SJSA1 (cell line): ENCODE results near the gene AVL9. TPM values are rescaled to one million over a fixed set of nuclear protein-coding genes. Genes with fewer than 3 reads are reported as not detected.

Source experiments
- DNase-seq, 2 experiments: peaks; one replicate each; pipeline ENCODE4 v3.0.0-alpha.2; 2015 to 2020; ENCODE audit warnings: low spot score in 2 of 2, low read depth in 1 of 2
- H3K27ac ChIP-seq: fragments of 250-450 bp; sonication (Bioruptor Pico); 2 replicates; pipeline ENCODE4 v1.5.1; 2020; ENCODE audit warnings: mild to moderate bottlenecking, moderate library complexity
- H3K27me3 ChIP-seq: fragments of 250-450 bp; sonication (Bioruptor Pico); replicated peaks from 2 replicates; pipeline ENCODE4 v1.5.1; 2020; ENCODE audit warnings: mild to moderate bottlenecking, moderate library complexity
- H3K36me3 ChIP-seq: fragments of 250-450 bp; sonication (Bioruptor Pico); 2 replicates; pipeline ENCODE4 v1.5.1; 2020; ENCODE audit warnings: mild to moderate bottlenecking
- H3K4me1 ChIP-seq: fragments of 250-450 bp; sonication (Bioruptor Pico); replicated peaks from 2 replicates; pipeline ENCODE4 v1.6.1; 2021; ENCODE audit warnings: mild to moderate bottlenecking
- H3K4me3 ChIP-seq: fragments of 250-450 bp; sonication (Bioruptor Pico); 2 replicates; pipeline ENCODE4 v1.5.1; 2020; ENCODE audit warnings: mild to moderate bottlenecking
- H3K9me3 ChIP-seq: fragments of 250-450 bp; sonication (Bioruptor Pico); replicated peaks from 2 replicates; pipeline ENCODE4 v1.5.1; 2020; ENCODE audit warnings: mild to moderate bottlenecking
- total RNA-seq: library from RNA; depleted of rRNA; stranded (reverse); fragments of >200 nt; shearing (Covaris generic); gene quantifications from 2 replicates; pipeline ENCODE4 v1.2.3, GENCODE V29; 2014

AVL9 gene
- total RNA-seq, 1 experiment from 2014 or later = 26.8 TPM

DNA sequence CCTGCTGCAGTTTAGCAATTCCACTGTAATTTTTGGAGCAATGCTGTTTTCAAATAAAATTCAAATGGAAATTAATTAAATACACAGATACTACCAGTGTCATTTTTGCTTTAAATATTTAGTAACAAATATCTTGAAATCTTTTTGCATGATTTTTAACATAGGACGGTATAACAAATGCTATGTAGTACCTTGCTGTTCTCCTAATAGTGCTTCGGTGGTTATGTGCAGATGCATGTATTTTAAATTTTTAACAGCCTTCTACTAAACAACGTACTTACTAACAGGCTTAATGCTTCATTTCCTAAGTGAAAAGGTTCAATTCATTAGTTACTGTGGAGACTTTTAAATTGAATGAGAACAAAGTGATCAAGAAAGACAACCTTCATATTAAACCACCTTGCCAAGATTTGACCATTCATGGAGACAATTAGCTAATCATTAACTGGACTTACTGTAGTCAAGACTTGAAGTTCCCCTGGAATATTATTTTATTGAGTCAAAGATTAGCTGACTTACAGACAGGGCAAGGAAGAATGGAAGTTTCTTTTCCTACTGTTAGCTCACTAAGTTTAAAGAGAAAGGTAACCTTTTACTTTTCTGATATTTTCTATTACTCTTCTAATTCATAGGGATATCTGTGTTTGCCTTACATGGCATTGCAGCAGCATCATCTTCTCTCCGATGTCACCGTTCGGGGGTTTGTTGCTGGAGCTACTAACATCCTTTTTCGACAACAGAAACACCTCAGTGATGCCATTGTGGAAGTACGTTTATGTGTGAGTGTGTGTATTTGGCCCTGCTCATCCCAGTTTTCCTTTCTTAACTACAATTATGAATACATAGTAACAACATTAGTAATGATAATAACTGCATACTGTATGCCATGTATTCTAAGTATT lies 74.3 kb downstream of the AVL9 start:
- DNase-seq = no peak
- no peak overlapping the region for H3K27ac ChIP-seq
- no peak overlapping the region for H3K4me3 ChIP-seq
- peaks cover 26% of the 10 kb centered on the region for H3K36me3 ChIP-seq
- no peaks in the 10 kb centered on the region for H3K27me3 ChIP-seq
- H3K4me1 ChIP-seq = no peaks in the 10 kb centered on the region
- no peaks in the 10 kb centered on the region for H3K9me3 ChIP-seq

DNA sequence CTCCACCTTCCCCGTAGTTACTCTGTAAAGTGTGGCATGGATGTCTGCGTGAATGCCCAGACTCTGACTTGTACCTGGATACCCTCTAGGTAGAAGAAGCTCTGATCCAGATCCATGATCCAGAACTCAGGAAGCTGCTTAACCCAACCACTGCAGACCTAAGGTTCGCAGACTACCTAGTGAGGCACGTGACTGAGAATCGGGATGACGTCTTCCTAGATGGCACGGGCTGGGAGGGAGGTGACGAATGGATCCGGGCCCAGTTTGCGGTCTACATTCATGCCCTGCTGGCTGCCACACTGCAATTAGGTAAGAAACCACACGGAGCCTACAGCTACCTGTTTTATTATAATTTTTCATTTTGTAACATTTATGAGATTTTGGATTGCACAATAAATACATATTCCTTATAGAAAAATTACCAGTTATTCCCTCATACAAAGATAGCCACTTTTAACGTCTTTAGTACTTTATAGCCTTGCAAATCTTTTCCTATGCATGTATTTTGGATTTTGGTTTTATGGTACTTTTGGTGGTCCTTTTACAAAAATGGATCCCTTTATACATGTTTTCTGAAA lies 77.9 kb downstream of the AVL9 start:
- Histone ChIP-seq H3K9me3 (no peaks in the 10 kb centered on the region), H3K27ac (no peak overlapping the region), H3K36me3 (peaks cover 62% of the 10 kb centered on the region), H3K4me1 (no peaks in the 10 kb centered on the region), H3K27me3 (no peaks in the 10 kb centered on the region), H3K4me3 (no peak overlapping the region)
- DNase-seq = no peak

DNA sequence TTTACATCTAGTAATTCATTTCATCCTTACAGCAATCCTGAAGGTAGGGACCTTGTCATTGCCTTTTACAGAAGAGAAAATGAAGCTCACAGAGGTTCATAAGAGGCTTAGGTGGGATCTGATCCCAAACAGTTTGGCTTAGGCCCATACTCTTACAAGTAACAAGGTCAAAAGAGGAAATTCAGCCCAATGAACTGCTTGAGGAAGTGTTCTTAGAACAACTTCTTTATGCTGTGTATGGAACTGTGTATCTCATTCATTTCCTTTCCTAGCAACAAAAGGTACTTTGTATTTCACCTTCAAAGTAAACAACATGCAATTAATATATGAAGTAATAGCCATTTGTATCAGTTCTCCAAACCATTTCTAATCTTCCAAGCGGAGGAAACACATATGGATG lies 79.3 kb downstream of the AVL9 start:
- H3K27ac ChIP-seq = no peak overlapping the region
- H3K36me3 ChIP-seq = peaks cover 71% of the 10 kb centered on the region
- no peaks in the 10 kb centered on the region for H3K27me3 ChIP-seq
- no peaks in the 10 kb centered on the region for H3K4me1 ChIP-seq
- no peak overlapping the region for H3K4me3 ChIP-seq
- H3K9me3 ChIP-seq = no peaks in the 10 kb centered on the region
- DNase-seq = no peak

DNA sequence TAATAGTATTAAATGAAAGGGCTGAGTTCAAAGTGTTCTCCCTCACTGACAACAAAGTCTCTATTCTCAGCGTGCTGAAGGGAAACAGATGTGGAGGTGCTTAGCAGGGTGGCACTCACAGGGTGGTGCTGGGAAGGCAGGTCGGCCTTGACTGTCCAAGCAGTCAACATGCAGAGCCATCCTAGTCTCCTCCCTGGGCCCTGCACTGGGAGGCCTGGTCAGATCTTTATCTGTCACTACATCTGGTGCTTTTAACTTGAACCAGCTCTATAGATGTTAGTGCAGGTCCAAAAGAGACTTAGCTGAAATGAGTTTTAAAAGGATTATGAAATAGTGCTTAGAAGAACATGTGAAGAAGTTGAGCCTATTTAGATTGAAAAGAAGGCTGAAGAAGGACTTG lies 82.1 kb downstream of the AVL9 start:
- H3K36me3 ChIP-seq = peaks cover 92% of the 10 kb centered on the region
- no peak overlapping the region for H3K27ac ChIP-seq
- H3K9me3 ChIP-seq = no peaks in the 10 kb centered on the region
- H3K27me3 ChIP-seq = no peaks in the 10 kb centered on the region
- DNase-seq = no peak
- H3K4me3 ChIP-seq = no peak overlapping the region
- peaks cover 7% of the 10 kb centered on the region for H3K4me1 ChIP-seq

DNA sequence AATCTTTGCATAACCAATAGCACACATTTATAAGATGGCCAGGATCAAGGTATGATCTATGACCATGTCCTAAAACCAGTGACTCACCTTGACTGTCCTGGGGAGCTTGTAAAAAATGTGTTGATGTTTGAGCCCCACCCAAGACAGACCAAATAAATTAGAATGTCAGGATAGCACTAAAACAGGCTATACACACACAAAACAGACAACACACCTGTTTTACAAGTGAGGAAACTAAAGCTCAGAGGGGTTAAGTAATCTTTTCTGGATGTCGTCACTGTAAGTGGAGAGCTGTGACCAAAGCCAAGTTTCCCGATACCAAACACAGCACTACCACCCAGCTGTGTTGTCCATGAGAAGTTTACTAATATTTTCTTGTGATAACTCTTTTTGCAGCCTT lies 84.5 kb downstream of the AVL9 start:
- no peak for DNase-seq
- H3K36me3 ChIP-seq = peaks cover 91% of the 10 kb centered on the region

DNA sequence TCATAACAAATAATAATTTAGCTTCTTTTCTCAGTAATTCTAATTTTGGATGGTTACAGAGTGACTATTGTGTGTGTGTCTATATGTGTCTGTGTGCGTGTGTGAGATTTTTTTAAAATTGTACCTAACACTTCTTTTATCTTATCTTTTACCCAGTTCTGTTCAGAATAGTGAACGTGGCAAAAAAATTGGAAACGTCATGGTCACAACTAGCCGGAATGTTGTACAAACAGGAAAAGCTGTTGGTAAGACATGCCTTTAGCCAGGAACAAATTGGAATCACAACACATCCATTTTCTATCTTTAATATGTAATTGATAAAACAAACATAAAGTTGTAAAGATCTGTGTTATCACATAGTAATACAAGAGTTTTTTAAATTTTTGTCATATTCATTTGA lies 85.4 kb downstream of the AVL9 start:
- H3K36me3 ChIP-seq = peaks cover 91% of the 10 kb centered on the region
- no peak overlapping the region for H3K4me3 ChIP-seq
- no peak for DNase-seq
- H3K4me1 ChIP-seq = peaks cover 38% of the 10 kb centered on the region
- no peak overlapping the region for H3K27ac ChIP-seq
- no peaks in the 10 kb centered on the region for H3K9me3 ChIP-seq
- no peaks in the 10 kb centered on the region for H3K27me3 ChIP-seq

More for the DNA sequence above, 84.5 kb downstream of the AVL9 start:
- peaks cover 29% of the 10 kb centered on the region for H3K4me1 ChIP-seq
- H3K27ac ChIP-seq = no peak overlapping the region
- no peaks in the 10 kb centered on the region for H3K27me3 ChIP-seq
- no peaks in the 10 kb centered on the region for H3K9me3 ChIP-seq
- no peak overlapping the region for H3K4me3 ChIP-seq

DNA sequence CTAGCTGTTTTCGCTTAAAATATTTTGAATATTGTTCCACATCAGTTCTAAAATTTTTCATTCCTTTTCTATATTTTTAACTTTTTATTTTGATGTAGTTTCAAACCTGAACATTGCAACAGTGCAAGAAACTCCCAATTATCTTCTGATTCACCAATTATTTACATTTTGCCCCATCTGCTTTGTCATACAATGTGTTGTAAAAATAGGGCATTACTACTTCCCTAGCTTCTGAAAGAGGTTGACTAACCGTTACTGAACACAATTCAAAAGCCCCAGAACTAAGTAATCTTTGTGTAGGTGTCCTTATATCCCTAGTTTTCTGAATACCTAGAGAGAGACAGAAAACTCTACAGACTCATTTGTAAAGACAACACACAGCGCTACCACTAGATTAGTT lies 86.7 kb downstream of the AVL9 start:
- Histone ChIP-seq H3K4me1 (peaks cover 52% of the 10 kb centered on the region), H3K9me3 (no peaks in the 10 kb centered on the region), H3K4me3 (no peak overlapping the region), H3K27ac (peak overlapping the region; percentile 69), H3K27me3 (no peaks in the 10 kb centered on the region), H3K36me3 (peaks cover 87% of the 10 kb centered on the region)
- DNase-seq = peak in 1 of 2 experiments; percentile 6

DNA sequence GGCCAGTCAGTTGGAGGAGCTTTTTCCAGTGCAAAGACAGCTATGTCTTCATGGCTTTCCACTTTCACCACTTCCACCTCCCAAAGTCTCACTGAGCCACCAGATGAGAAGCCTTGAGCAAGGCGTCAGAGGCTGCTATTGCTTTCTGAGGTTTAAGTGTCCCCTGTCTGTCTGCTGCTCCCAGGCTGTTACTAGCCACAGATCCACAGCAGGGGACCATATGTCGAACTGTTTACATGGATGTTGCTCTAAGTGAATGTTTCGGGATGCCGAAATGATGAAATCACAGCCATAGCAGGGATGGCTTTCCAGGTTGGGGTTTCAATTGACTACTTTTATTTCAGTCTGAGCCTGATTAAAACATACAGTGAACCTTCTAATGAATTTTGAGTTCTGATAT lies 88.5 kb downstream of the AVL9 start:
- peaks cover 69% of the 10 kb centered on the region for H3K4me1 ChIP-seq
- H3K9me3 ChIP-seq = no peaks in the 10 kb centered on the region
- peak overlapping the region; percentile 69 for H3K27ac ChIP-seq

DNA sequence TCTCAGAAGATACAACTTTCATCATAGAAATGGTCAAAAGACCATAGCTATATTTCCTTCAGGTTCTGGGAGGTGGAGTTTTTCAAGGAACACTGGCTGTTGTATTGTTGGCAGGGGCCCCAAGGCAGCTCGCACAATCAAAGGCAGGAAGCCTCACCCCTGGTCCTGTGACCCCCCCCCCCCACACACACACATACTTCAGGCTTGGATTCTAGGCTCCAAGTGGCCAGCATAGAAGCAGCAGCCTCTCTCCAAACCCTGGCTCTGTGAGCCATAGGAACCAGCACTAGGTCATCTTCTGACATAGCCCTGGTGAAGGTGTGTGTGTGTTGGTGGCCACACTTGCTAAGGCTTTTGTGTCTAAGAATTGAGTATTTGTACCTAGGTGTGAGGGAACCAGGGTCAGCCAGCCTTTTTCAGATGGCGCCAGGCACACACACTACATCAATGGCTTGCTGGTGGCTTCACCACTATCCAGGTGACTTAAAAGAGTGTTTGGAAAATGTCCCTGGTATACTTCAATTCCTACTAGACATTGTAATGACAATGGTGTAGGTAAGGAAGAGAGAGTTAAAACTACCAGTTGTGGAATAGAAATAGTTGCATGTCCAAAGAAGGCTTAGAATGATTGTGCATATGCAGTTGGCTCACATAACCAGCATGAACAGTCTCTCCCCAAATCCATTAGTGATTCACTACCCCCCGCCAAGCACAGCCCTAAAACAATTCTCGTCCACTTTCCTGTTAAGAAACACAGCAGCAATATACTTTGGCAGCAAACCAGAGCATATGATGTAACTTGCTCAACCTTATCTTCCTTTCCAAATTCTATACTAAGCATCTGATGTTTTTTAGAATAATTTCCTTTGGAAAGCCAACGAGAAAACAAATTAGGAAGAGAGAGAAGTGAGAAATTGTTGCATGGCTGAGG lies 91.3 kb downstream of the AVL9 start:
- H3K9me3 ChIP-seq = no peaks in the 10 kb centered on the region
- H3K4me3 ChIP-seq = no peak overlapping the region
- peaks cover 81% of the 10 kb centered on the region for H3K4me1 ChIP-seq
- H3K36me3 ChIP-seq = peaks cover 61% of the 10 kb centered on the region
- no peaks in the 10 kb centered on the region for H3K27me3 ChIP-seq
- H3K27ac ChIP-seq = peak overlapping the region; percentile 97
- peak; percentile 76 to 79 for DNase-seq

More for the DNA sequence above, 88.5 kb downstream of the AVL9 start:
- peak; percentile 75 to 82 for DNase-seq
- H3K4me3 ChIP-seq = no peak overlapping the region
- peaks cover 69% of the 10 kb centered on the region for H3K36me3 ChIP-seq
- H3K27me3 ChIP-seq = no peaks in the 10 kb centered on the region

DNA sequence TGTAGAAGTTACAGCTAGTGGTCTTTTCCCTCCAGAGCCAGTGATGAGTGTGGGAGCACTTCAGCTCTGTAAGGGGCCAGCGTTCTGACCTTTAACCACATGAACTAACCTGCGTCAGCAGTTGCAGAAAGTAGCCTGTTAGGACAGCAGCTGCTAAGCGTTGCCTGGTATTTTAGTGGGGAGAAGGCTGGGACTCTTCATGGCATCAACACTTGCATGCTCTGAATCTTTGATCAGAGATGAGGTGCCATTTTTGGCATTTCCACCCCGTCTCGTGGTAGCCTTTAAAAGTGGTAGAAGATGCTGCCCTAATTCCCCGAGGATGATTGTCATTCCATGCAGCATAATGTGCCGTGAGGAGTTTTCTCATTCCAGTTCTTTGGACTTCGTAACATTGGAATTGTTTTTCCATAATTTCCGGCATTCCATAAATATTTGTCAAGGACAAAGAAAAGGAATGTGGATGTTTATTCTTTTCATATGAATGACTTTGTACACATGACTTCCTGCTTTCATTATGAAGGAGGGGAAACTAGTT lies 92.2 kb downstream of the AVL9 start:
- H3K4me3 ChIP-seq = no peak overlapping the region
- DNase-seq = peak; percentile 74 to 93
- peaks cover 73% of the 10 kb centered on the region for H3K4me1 ChIP-seq
- H3K27me3 ChIP-seq = no peaks in the 10 kb centered on the region
- peaks cover 52% of the 10 kb centered on the region for H3K36me3 ChIP-seq
- H3K9me3 ChIP-seq = no peaks in the 10 kb centered on the region
- H3K27ac ChIP-seq = peak overlapping the region; percentile 97

DNA sequence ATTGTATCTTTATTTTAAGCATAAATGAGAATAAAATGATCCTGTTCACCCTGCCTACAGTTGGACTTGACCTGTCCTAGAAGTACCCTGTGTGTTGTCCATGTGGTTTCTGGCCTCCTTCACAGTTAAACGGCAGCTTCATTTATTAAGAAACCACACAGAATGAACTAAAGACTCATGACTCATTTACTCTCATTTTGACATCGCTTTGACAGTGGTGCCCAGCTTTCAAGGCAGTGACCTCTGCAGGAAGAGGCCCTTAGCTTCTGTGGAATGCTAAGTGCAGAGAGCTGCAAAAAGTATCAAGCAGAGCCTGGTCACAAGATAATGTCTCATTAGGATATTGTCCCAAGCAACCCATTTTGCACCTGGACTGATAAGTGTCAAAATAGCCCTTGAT lies 93.4 kb downstream of the AVL9 start:
- H3K27ac ChIP-seq = peak overlapping the region; percentile 97
- no peaks in the 10 kb centered on the region for H3K27me3 ChIP-seq
- peaks cover 44% of the 10 kb centered on the region for H3K36me3 ChIP-seq
- peaks cover 61% of the 10 kb centered on the region for H3K4me1 ChIP-seq
- H3K4me3 ChIP-seq = no peak overlapping the region
- H3K9me3 ChIP-seq = no peaks in the 10 kb centered on the region
- DNase-seq = peak; percentile 78 to 81

DNA sequence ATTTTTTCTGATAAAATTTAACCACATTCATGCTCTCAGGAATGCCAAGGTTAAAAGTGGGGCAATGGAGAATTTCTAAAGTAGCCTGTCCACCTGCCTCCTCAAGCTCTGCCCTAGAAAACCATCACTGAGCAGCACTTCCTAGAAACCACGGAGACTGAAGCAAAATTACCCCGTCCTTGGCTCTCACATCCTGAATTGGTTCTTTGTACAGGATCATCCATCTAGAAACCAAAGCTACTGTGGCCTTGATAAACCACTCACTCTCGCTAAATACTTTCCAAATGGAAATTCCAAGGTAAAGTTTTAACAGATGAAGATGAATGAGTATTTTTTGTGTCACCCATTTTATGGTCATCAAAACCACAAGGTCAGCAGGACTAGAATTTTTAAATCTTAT lies 96.6 kb downstream of the AVL9 start:
- DNase-seq = no peak
- H3K4me1 ChIP-seq = peaks cover 42% of the 10 kb centered on the region
- H3K9me3 ChIP-seq = no peaks in the 10 kb centered on the region
- H3K27me3 ChIP-seq = no peaks in the 10 kb centered on the region
- H3K36me3 ChIP-seq = peaks cover 17% of the 10 kb centered on the region
- H3K4me3 ChIP-seq = no peak overlapping the region
- H3K27ac ChIP-seq = no peak overlapping the region

DNA sequence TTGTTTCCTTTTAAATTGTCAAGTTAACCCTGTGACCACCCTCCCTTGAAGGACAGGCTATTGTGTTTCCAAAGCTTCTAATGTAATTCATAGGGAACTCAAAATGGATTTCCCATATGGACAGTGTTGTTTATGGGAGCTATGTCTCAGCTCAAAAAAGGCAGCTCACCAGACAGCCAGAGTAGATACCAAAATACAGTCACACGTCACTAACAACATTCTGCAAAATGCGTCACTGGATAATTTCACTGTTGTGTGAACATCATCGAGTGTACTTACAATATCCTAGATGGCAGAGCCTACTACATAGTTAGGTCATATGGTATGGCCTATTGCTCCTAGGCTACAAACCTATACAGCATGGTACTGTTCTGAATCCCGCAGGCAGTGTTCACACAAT lies 97.4 kb downstream of the AVL9 start:
- Histone ChIP-seq H3K27ac (no peak overlapping the region), H3K27me3 (no peaks in the 10 kb centered on the region)
- no peak for DNase-seq

More for the DNA sequence above, 97.4 kb downstream of the AVL9 start:
- H3K4me3 ChIP-seq = no peak overlapping the region
- H3K9me3 ChIP-seq = no peaks in the 10 kb centered on the region
- peaks cover 34% of the 10 kb centered on the region for H3K4me1 ChIP-seq
- peaks cover 17% of the 10 kb centered on the region for H3K36me3 ChIP-seq
